ENCODE results near the gene NBPF20. TPM values are rescaled to one million over a fixed set of nuclear protein-coding genes. Genes with fewer than 3 reads are reported as not detected.
"Not testable (repeated sequence)": the region's sequence is repeated elsewhere in the genome, so short reads cannot be mapped to it uniquely, and the experiment has no call there.

Gene NBPF20
- total RNA-seq, 2 donors from 2014 or later: 3.6 TPM

GRCh38 chr1:145424612-145425435 is 579 bp downstream of the NBPF20 start:
- peak; percentile 77 for ATAC-seq
- intact Hi-C loops (cut with DNase I): not testable (repeated sequence)
- peak overlapping the region in 3 of 4 donors; percentile 55 to 61 (median 56) for H3K27ac ChIP-seq

GRCh38 chr1:145415149-145415548 is 10.3 kb downstream of the NBPF20 start:
- H3K27ac ChIP-seq; intact Hi-C loops (cut with DNase I); H3K4me3 ChIP-seq; H3K9me3 ChIP-seq; H3K4me1 ChIP-seq; DNase-seq; H3K36me3 ChIP-seq (replicated peaks in 1 of 2; ENCODE audit: insufficient read depth in 1 of 2, low read depth in 2 of 2); ATAC-seq; H3K27me3 ChIP-seq: not testable (repeated sequence)
- 96% methylated on average over 4 of the region's 8 CpGs; no CpG with 5 or more reads in 1 of the 2 donors for WGBS, 2 donors

More at GRCh38 chr1:145424612-145425435, 579 bp downstream of the NBPF20 start:
- DNase-seq: peak in 1 of 4 donors; percentile 14
- not testable (repeated sequence) for H3K36me3 ChIP-seq (replicated peaks in 1 of 2; ENCODE audit: insufficient read depth in 1 of 2, low read depth in 2 of 2); H3K9me3 ChIP-seq; H3K27me3 ChIP-seq
- Histone ChIP-seq H3K4me1 (peaks cover 12% of the 10 kb centered on the region), H3K4me3 (peak overlapping the region in 1 of 2 donors; percentile 92)
- WGBS, 2 donors: 0 to 4% methylated on average over 7 to 26 of the region's 59 CpGs

- H3K4me3 ChIP-seq: not testable (repeated sequence)
- 90 to 94% methylated on average over 14 of the region's 14 CpGs for WGBS, 2 donors
These were observed 18.1 kb downstream of the NBPF20 start for GRCh38 chr1:145407266-145407665.

GRCh38 chr1:145404949-145405348 is 20.5 kb downstream of the NBPF20 start:
- H3K27me3 ChIP-seq; ATAC-seq; intact Hi-C loops (cut with DNase I); H3K36me3 ChIP-seq (replicated peaks in 1 of 2; ENCODE audit: insufficient read depth in 1 of 2, low read depth in 2 of 2); H3K4me3 ChIP-seq; H3K9me3 ChIP-seq; H3K27ac ChIP-seq; H3K4me1 ChIP-seq: not testable (repeated sequence)
- 29 to 69% methylated on average over 3 to 4 of the region's 7 CpGs for WGBS, 2 donors
- DNase-seq: peak in 1 of 4 donors; percentile 5

More at GRCh38 chr1:145407266-145407665, 18.1 kb downstream of the NBPF20 start:
- H3K36me3 ChIP-seq (replicated peaks in 1 of 2; ENCODE audit: insufficient read depth in 1 of 2, low read depth in 2 of 2); H3K27ac ChIP-seq; ATAC-seq; intact Hi-C loops (cut with DNase I); DNase-seq; H3K9me3 ChIP-seq; H3K4me1 ChIP-seq; H3K27me3 ChIP-seq: not testable (repeated sequence)

- DNase-seq; H3K27ac ChIP-seq; H3K4me3 ChIP-seq; ATAC-seq; H3K27me3 ChIP-seq; H3K4me1 ChIP-seq; intact Hi-C loops (cut with DNase I); H3K36me3 ChIP-seq (replicated peaks in 1 of 2; ENCODE audit: insufficient read depth in 1 of 2, low read depth in 2 of 2); H3K9me3 ChIP-seq: not testable (repeated sequence)
- 75 to 80% methylated on average over 6 of the region's 6 CpGs for WGBS, 2 donors
These were observed 24.7 kb downstream of the NBPF20 start for GRCh38 chr1:145400701-145401100.

Small RNA genes within 50 kb of the gene (small RNA-seq; reads per million reads assigned to genes)
- gene RF00003: not detected

Other genes with a start within 250 kb of the NBPF20 start
- not detected for gene PPIAL4D, start 183.4 kb downstream of the NBPF20 start, total RNA-seq
- 10 to 100 TPM; 12.7 to 29.7 TPM for gene GPR89A, start 182.4 kb upstream of the NBPF20 start, total RNA-seq